Activated CD4-positive, alpha-beta T cell treated with anti-CD3 and anti-CD28 coated beads for 48 hours (primary cell): ENCODE data around the gene POU2F3.
A peak's percentile ranks its signal among the peaks of the same experiment; 100 is the strongest.
"Not testable (repeated sequence)": the region's sequence is repeated elsewhere in the genome, so short reads cannot be mapped to it uniquely, and the experiment has no call there.

Experiments used
- DNase-seq: peaks from one replicate; pipeline ENCODE4 v3.0.0-alpha.2; 2020

The POU2F3 gene

DNA sequence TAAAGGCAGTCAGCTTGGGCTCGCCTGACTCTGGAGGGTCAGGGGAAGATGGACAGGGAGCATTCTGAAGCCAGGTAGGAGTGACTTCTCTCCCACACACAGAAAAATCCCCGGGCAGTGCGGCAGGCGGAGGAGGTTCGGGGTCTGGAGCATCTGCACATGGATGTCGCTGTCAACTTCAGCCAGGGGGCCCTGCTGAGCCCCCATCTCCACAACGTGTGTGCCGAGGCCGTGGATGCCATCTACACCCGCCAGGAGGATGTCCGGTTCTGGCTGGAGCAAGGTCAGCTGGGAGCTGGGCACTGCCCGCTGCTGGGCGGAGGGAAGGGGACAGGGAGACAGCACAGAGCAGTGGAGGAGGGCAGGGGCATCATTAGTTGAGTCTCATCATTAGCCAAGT is 13.2 kb upstream of the POU2F3 start:
- DNase-seq = no peak

- DNase-seq = no peak
Observed at GRCh38 chr11:120227228-120227852, 12.6 kb upstream of the POU2F3 start.

- no peak for DNase-seq
Observed at GRCh38 chr11:120228794-120229384, 11.1 kb upstream of the POU2F3 start.

GRCh38 chr11:120229451-120230424 is 10.2 kb upstream of the POU2F3 start:
- DNase-seq = peak; percentile 34

- no peak for DNase-seq
Observed at GRCh38 chr11:120230433-120231071, 9.4 kb upstream of the POU2F3 start.

DNA sequence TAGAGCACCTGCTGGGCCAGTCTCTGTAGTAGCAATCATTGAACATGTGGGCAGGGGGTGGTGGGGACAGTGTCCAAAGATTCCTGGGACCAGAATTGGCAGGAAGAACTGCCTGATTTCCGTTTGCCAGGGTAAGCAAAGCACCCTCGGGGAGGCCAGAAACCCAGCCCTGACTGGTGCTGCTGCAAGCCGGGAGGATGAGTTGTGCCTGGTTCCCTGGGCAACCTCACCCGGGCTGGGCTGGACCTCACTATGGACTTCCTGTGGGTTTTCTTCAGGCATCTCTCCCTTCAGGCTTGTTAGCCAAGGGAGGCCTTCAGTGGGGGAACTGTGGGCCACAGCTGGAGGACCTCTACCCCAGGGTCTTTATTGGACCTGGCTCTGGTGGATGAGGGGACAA is 8.0 kb upstream of the POU2F3 start:
- no peak for DNase-seq

GRCh38 chr11:120233207-120233803 is 6.6 kb upstream of the POU2F3 start:
- no peak for DNase-seq

DNA sequence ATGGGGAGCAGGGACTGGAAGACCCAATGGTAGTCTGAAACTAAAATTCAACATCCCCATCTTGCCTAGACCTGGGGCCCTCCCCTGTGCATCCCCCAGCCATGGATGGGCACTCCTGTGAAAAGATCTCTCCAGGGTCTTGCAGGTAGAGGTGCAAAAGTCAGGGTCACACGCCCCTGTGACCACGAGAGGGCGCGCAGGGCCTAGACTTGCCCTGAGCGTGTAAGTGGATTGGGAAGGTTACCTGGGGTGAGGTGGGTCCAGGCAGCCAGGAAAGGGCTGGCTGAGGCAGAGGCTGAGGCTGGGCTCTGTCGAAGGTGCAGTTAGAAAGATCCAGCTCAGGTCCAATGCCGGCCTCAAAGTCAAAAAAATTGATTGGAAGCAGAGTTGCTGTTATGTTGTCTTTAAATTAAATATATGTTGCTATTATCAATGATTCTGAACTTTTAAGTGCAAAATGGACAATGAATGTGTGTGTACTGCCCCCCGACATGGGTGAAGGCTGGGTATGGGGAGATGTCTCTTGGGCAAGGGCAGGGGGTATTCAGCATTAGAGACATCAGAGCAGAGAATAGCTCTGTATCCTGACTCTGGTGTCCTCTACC is 4.8 kb upstream of the POU2F3 start:
- peak; percentile 74 for DNase-seq

GRCh38 chr11:120236169-120237107 is 3.5 kb upstream of the POU2F3 start:
- DNase-seq = no peak

- DNase-seq = no peak
Observed at GRCh38 chr11:120238968-120239620, 846 bp upstream of the POU2F3 start.

GRCh38 chr11:120240866-120241265 is 926 bp downstream of the POU2F3 start:
- no peak for DNase-seq

GRCh38 chr11:120241277-120241676 is 1.3 kb downstream of the POU2F3 start:
- no peak for DNase-seq

- DNase-seq = no peak
Observed at GRCh38 chr11:120243221-120243620, 3.3 kb downstream of the POU2F3 start.

GRCh38 chr11:120244476-120245365 is 4.8 kb downstream of the POU2F3 start:
- DNase-seq = no peak

DNA sequence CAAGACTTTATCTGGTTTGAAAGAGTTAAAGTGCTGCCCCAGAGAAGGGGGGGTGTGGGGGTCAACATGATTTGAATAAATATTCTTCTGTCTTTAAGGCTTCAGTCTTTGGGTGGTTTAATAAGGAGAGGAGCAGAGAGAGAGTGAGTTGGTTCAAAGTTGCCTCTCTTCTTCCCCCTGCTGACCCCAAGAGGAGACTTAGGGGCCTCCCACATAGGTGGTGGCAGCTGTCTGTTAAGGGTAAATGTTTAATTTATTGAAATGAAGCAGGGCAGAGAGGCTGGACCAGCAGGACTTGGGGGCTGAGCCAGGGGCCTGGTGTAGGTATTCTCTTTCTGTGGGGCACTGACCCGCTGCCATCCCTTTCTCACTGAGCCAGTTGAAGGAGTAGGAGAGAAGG is 5.5 kb downstream of the POU2F3 start:
- no peak for DNase-seq

GRCh38 chr11:120248551-120249278 is 8.8 kb downstream of the POU2F3 start:
- DNase-seq = no peak

DNA sequence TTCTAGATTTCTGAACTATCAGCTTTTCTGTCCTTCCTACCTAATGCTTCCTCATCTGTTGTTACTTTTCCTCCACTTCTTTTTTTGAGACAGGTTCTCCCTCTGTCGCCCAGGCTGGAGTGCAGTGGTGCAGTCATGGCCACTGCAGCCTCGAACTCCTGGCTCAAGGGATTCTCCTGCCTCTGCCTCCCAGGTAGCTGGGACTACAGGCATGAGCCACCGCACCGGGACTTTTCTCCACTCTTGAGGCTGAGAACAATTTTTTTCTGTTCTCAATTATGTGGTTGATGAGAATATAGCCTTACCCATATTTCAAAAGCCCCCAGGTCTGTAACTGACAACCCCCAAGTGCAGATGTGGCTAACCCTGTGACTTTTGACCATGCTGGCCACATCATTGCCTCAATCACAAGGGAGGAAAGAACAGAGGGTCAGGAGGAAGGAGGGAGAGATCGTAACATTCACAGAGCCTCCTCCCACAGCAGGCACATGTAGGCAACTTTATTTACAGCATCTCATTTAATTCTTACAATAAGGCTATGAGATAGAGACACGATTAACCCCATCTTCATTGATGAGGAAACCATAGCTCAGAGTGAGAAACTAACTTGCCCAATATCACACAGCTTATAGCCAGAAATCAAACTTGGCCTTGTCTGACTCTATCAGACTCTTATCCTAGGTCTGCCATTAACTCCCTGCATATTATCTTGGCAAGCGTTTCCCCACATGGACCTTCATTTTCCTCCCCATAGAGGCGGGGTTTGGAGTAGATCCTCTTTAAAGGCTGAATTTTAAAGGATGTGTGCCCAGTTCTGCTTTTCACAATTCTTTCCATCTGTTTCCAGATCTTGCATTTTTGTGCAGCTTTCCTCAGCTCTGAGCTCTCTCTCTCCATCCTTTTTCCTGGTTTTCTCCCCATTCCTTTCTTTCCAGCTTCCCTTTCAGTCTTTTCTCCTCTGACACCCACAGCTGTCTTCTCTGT is 9.6 kb downstream of the POU2F3 start:
- DNase-seq = no peak

DNA sequence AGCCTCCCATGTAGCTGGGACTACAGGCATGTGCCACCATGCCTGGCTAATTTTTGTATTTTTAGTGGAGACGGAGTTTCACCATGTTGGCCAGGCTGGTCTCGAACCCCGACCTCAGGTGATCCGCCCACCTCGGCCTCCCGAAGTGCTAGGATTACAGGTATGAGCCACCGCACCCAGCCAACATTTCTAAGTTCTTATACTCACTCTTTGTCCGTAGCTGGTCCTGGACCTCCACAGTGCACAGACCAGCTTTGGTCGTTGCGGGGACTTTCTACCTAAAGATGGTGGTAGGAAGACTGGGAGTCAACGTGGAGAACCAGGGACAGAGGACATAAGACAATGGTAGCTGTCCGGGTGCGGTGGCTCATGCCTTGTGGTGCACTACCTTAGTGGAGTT is 13.4 kb downstream of the POU2F3 start:
- DNase-seq = not testable (repeated sequence)
